H9 (cell line): ENCODE measurements around the gene SPOCD1. TPM values are rescaled to one million over a fixed set of nuclear protein-coding genes. Genes with fewer than 3 reads are reported as not detected.

Experiments used
- DNase-seq: peaks from one replicate; pipeline ENCODE4 v3.0.0-alpha.2; 2017
- H2AFZ ChIP-seq: one replicate; pipeline ENCODE4 v1.6.1; 2013; ENCODE audit warnings: mild to moderate bottlenecking, low read length, control low read depth, moderate library complexity
- H2AK5ac ChIP-seq: 2 replicates; pipeline ENCODE4 v1.6.1; 2013; ENCODE audit warnings: low read length, control low read depth, mixed read lengths; ENCODE audit not compliant: insufficient read length
- H2BK120ac ChIP-seq: one replicate; pipeline ENCODE4 v1.6.1; 2013; ENCODE audit warnings: low read depth, mild to moderate bottlenecking, low read length, control low read depth, inconsistent platforms; ENCODE audit not compliant: poor library complexity, severe bottlenecking
- H2BK12ac ChIP-seq: 2 replicates; pipeline ENCODE4 v1.6.1; 2013; ENCODE audit warnings: low read length, control low read depth, mixed read lengths, low read depth; ENCODE audit not compliant: insufficient read length
- H2BK15ac ChIP-seq: 2 replicates; pipeline ENCODE4 v1.6.1; 2013; ENCODE audit warnings: low read depth, low read length, control low read depth
- H2BK20ac ChIP-seq: one replicate; pipeline ENCODE4 v1.6.1; 2013; ENCODE audit warnings: low read depth, mild to moderate bottlenecking, low read length, control low read depth, inconsistent platforms; ENCODE audit not compliant: poor library complexity, severe bottlenecking
- H2BK5ac ChIP-seq: 2 replicates; pipeline ENCODE4 v1.6.1; 2013; ENCODE audit warnings: low read length, control low read depth, mixed read lengths; ENCODE audit not compliant: insufficient read length
- H3K14ac ChIP-seq: 2 replicates; pipeline ENCODE4 v1.6.1; 2013; ENCODE audit warnings: low read length, control low read depth; ENCODE audit not compliant: insufficient read depth
- H3K18ac ChIP-seq: 2 replicates; pipeline ENCODE4 v1.6.1; 2013; ENCODE audit warnings: low read depth, mild to moderate bottlenecking, mixed read lengths, low read length, control low read depth; ENCODE audit not compliant: insufficient read length
- H3K23ac ChIP-seq: 2 replicates; pipeline ENCODE4 v1.6.1; 2013; ENCODE audit warnings: low read length, control low read depth, mixed read lengths, low read depth; ENCODE audit not compliant: insufficient read length
- H3K23me2 ChIP-seq: 2 replicates; pipeline ENCODE4 v1.6.1; 2013; ENCODE audit warnings: low read depth, mild to moderate bottlenecking, mixed read lengths, low read length, control low read depth; ENCODE audit not compliant: insufficient read length, poor library complexity, severe bottlenecking
- H3K27ac ChIP-seq: 2 replicates; pipeline ENCODE4 v1.5.1; 2013; ENCODE audit warnings: low read length, control low read depth, mixed read lengths, low read depth; ENCODE audit not compliant: insufficient read length
- H3K27me3 ChIP-seq: 2 replicates; pipeline ENCODE4 v1.6.1; 2013; ENCODE audit warnings: low read length, control low read depth, inconsistent platforms; ENCODE audit not compliant: insufficient read depth
- H3K4ac ChIP-seq: 2 replicates; pipeline ENCODE4 v1.6.1; 2013; ENCODE audit warnings: low read depth, mild to moderate bottlenecking, control low read depth, inconsistent platforms, low read length, moderate library complexity
- H3K4me1 ChIP-seq: 2 replicates; pipeline ENCODE4 v1.6.1; 2013; ENCODE audit warnings: low read length, control low read depth, inconsistent platforms; ENCODE audit not compliant: insufficient read depth
- H3K4me2 ChIP-seq: 2 replicates; pipeline ENCODE4 v1.6.1; 2013; ENCODE audit warnings: low read length, control low read depth, mixed read lengths; ENCODE audit not compliant: insufficient read length, insufficient read depth
- H3K56ac ChIP-seq: 2 replicates; pipeline ENCODE4 v1.6.1; 2013; ENCODE audit warnings: low read depth, mild to moderate bottlenecking, mixed read lengths, low read length, control low read depth; ENCODE audit not compliant: insufficient read length
- H3K79me1 ChIP-seq: 2 replicates; pipeline ENCODE4 v1.6.1; 2013; ENCODE audit warnings: low read depth, mild to moderate bottlenecking, moderate library complexity, low read length, control low read depth, inconsistent platforms; ENCODE audit not compliant: insufficient read depth, poor library complexity, severe bottlenecking
- H3K79me2 ChIP-seq: 2 replicates; pipeline ENCODE4 v1.6.1; 2013; ENCODE audit warnings: low read length, control low read depth, inconsistent platforms; ENCODE audit not compliant: insufficient read depth
- H3K9ac ChIP-seq: 2 replicates; pipeline ENCODE4 v1.6.1; 2013; ENCODE audit warnings: low read length, control low read depth, mixed read lengths; ENCODE audit not compliant: insufficient read length; ENCODE audit errors: extremely low read depth
- H3K9me3 ChIP-seq: one replicate; pipeline ENCODE4 v1.6.1; 2013; ENCODE audit warnings: low read depth, low read length, inconsistent platforms; ENCODE audit not compliant: control insufficient read depth
- H3T11ph ChIP-seq: one replicate; pipeline ENCODE4 v1.6.1; 2013; ENCODE audit warnings: mild to moderate bottlenecking, low read length, control low read depth, inconsistent platforms
- H4K20me1 ChIP-seq: one replicate; pipeline ENCODE4 v1.6.1; 2013; ENCODE audit not compliant: control insufficient read depth, insufficient read length, insufficient read depth
- H4K5ac ChIP-seq: 2 replicates; pipeline ENCODE4 v1.6.1; 2013; ENCODE audit warnings: low read depth, mild to moderate bottlenecking, mixed read lengths, low read length, control low read depth; ENCODE audit not compliant: insufficient read length
- H4K8ac ChIP-seq: replicated peaks from 2 replicates; pipeline ENCODE4 v1.6.1; 2013; ENCODE audit warnings: low read length, control low read depth, mixed read lengths, low read depth; ENCODE audit not compliant: insufficient read length
- H4K91ac ChIP-seq: 2 replicates; pipeline ENCODE4 v1.6.1; 2013; ENCODE audit warnings: low read depth, mild to moderate bottlenecking, moderate library complexity, mixed read lengths, low read length, control low read depth; ENCODE audit not compliant: insufficient read length
- H3K27ac Mint-ChIP-seq, 3 experiments: 2 replicates in 2 of 3; 3 replicates in 1 of 3; pipeline ENCODE4 v1.8.0; 2020 to 2021; ENCODE audit warnings: mixed read lengths in 3 of 3, mild to moderate bottlenecking in 1 of 3, moderate library complexity in 1 of 3
- H3K27me3 Mint-ChIP-seq: 2 replicates; pipeline ENCODE4 v1.8.0; 2021; ENCODE audit warnings: low read depth, mild to moderate bottlenecking, moderate library complexity, mixed read lengths
- H3K36me3 Mint-ChIP-seq, 3 experiments: 2 replicates in 2 of 3; 3 replicates in 1 of 3; pipeline ENCODE4 v1.8.0; 2020 to 2021; ENCODE audit warnings: low read depth in 3 of 3, mixed read lengths in 3 of 3; ENCODE audit not compliant: insufficient read depth in 1 of 3
- H3K4me1 Mint-ChIP-seq, 2 experiments: 2 replicates each; pipeline ENCODE4 v1.8.0; 2020; ENCODE audit warnings: mixed read lengths in 2 of 2
- H3K4me3 Mint-ChIP-seq, 2 experiments: 2 replicates in 1 of 2; 3 replicates in 1 of 2; pipeline ENCODE4 v1.8.0; 2020 to 2021; ENCODE audit warnings: mild to moderate bottlenecking in 2 of 2, mixed read lengths in 2 of 2, moderate library complexity in 1 of 2
- H3K9me3 Mint-ChIP-seq, 2 experiments: 2 replicates in 1 of 2; 3 replicates in 1 of 2; pipeline ENCODE4 v1.8.0; 2020; ENCODE audit warnings: mild to moderate bottlenecking in 2 of 2, mixed read lengths in 2 of 2, moderate library complexity in 1 of 2
- CTCF ChIP-seq: fragments of 200-600 bp; sonication (generic); conservative IDR thresholded peaks from 3 replicates; pipeline ENCODE4 v1.8.0; 2021; ENCODE audit warnings: antibody characterized with exemption, mild to moderate bottlenecking
- WGBS: extraction: QIAGEN DNeasy Blood & Tissue Kit; methylation state at CpG from one replicate; pipeline ENCODE4 v1.1.7; 2013; ENCODE audit warnings: missing lambda C conversion rate, low lambda C conversion rate, mixed read lengths; ENCODE audit not compliant: insufficient read length; ENCODE audit errors: extremely low coverage; 5-methylcytosine and 5-hydroxymethylcytosine counted together
- total RNA-seq: library from RNA; stranded (reverse); gene quantifications from 2 replicates; pipeline ENCODE4 v1.2.1, GENCODE V29; 2021

The SPOCD1 gene
- total RNA-seq, 1 experiment from 2014 or later, result 1.5 TPM

GRCh38 chr1:31795096-31795675 lies 20.6 kb downstream of the SPOCD1 start:
- no peak for TF ChIP-seq CTCF
- H2BK15ac ChIP-seq, result no peak overlapping the region
- DNase-seq, result no peak
- no peaks in the 10 kb centered on the region for H3K4me1 ChIP-seq
- H3K79me2 ChIP-seq, result no peaks in the 10 kb centered on the region
- H3K56ac ChIP-seq, result no peak overlapping the region
- H3K9me3 Mint-ChIP-seq, result no peaks in the 10 kb centered on the region; a peak in 1 of 5 replicates
- H3K23ac ChIP-seq, result no peak overlapping the region
- WGBS, result no CpG with 5 or more reads among the region's 2 CpGs
- H3K23me2 ChIP-seq, result no peaks in the 10 kb centered on the region
- no peak overlapping the region for H4K8ac ChIP-seq
- no peak overlapping the region for H3T11ph ChIP-seq
- no peaks in the 10 kb centered on the region for H3K36me3 Mint-ChIP-seq
- H2BK5ac ChIP-seq, result no peak overlapping the region
- H3K27ac ChIP-seq, result no peak overlapping the region
- H3K14ac ChIP-seq, result no peak overlapping the region
- H4K20me1 ChIP-seq, result no peaks in the 10 kb centered on the region
- no peak overlapping the region for H2BK120ac ChIP-seq
- no peaks in the 10 kb centered on the region for H3K9me3 ChIP-seq
- no peak overlapping the region for H2BK20ac ChIP-seq
- no peaks in the 10 kb centered on the region for H3K27me3 ChIP-seq
- H4K5ac ChIP-seq, result no peak overlapping the region
- H4K91ac ChIP-seq, result no peak overlapping the region
- H3K4ac ChIP-seq, result no peak overlapping the region
- no peak overlapping the region for H2AK5ac ChIP-seq
- no peak overlapping the region for H3K4me2 ChIP-seq
- no peak overlapping the region for H2AFZ ChIP-seq
- no peak overlapping the region for H3K27ac Mint-ChIP-seq
- no peak overlapping the region for H3K9ac ChIP-seq
- H3K4me1 Mint-ChIP-seq, result peaks cover 9 to 25% of the 10 kb centered on the region in 2 experiments
- H2BK12ac ChIP-seq, result no peak overlapping the region
- H3K27me3 Mint-ChIP-seq, result no peaks in the 10 kb centered on the region; the same call in none of the 2 replicates
- H3K18ac ChIP-seq, result no peak overlapping the region
- H3K79me1 ChIP-seq, result no peaks in the 10 kb centered on the region
- no peak overlapping the region for H3K4me3 Mint-ChIP-seq
